OCI-LY1 (cell line): ENCODE data around the gene ANKRD53.
"Not testable (repeated sequence)": the region's sequence is repeated elsewhere in the genome, so short reads cannot be mapped to it uniquely, and the experiment has no call there.

Experiments used
- H2AFZ ChIP-seq: fragments of 200-600 bp; sonication (generic), shearing (Covaris generic); 2 replicates; pipeline ENCODE4 v1.6.0; 2014; ENCODE audit warnings: antibody characterized with exemption, mild to moderate bottlenecking, low read length
- H3F3A ChIP-seq: fragments of 200-600 bp; sonication (generic), shearing (Covaris generic); 2 replicates; pipeline ENCODE4 v1.6.0; 2014; ENCODE audit warnings: mild to moderate bottlenecking, antibody characterized with exemption, low read length, moderate library complexity; ENCODE audit not compliant: insufficient read depth
- H3K27ac ChIP-seq: fragments of 200-600 bp; sonication (generic); 2 replicates; pipeline ENCODE4 v1.5.1; 2014; ENCODE audit warnings: low read length, mixed run types, mild to moderate bottlenecking, low read depth; ENCODE audit not compliant: poor library complexity, severe bottlenecking
- H3K27me3 ChIP-seq: fragments of 200-600 bp; sonication (generic); 2 replicates; pipeline ENCODE4 v1.6.0; 2014; ENCODE audit warnings: antibody characterized with exemption, mild to moderate bottlenecking, low read length, moderate library complexity; ENCODE audit not compliant: insufficient read depth
- H3K36me3 ChIP-seq: fragments of 200-600 bp; sonication (generic); 2 replicates; pipeline ENCODE4 v1.6.1; 2014; ENCODE audit warnings: mild to moderate bottlenecking, antibody characterized with exemption, low read length, moderate library complexity, mixed read lengths; ENCODE audit not compliant: insufficient read depth
- H3K4me1 ChIP-seq: fragments of 200-600 bp; sonication (generic); 2 replicates; pipeline ENCODE4 v1.5.1; 2014; ENCODE audit warnings: mild to moderate bottlenecking, low read length, moderate library complexity; ENCODE audit not compliant: insufficient read depth, severe bottlenecking
- H3K4me2 ChIP-seq: fragments of 200-600 bp; sonication (generic), shearing (Covaris generic); 2 replicates; pipeline ENCODE4 v1.6.1; 2014; ENCODE audit warnings: low read length
- H3K4me3 ChIP-seq: fragments of 200-600 bp; sonication (generic); 2 replicates; pipeline ENCODE4 v1.5.1; 2014; ENCODE audit warnings: low read length, low read depth, mild to moderate bottlenecking, mixed read lengths; ENCODE audit not compliant: poor library complexity, severe bottlenecking
- H3K79me2 ChIP-seq: fragments of 200-600 bp; shearing (Covaris generic); 2 replicates; pipeline ENCODE4 v1.6.1; 2016; ENCODE audit warnings: mixed run types, low read length, mixed read lengths; ENCODE audit not compliant: insufficient read depth
- H3K9ac ChIP-seq: fragments of 200-600 bp; sonication (generic), shearing (Covaris generic); 2 replicates; pipeline ENCODE4 v1.6.1; 2014; ENCODE audit warnings: mild to moderate bottlenecking, low read length, mixed read lengths
- H3K9me2 ChIP-seq: fragments of 200-600 bp; sonication (generic), shearing (Covaris generic); 2 replicates; pipeline ENCODE4 v1.6.1; 2014; ENCODE audit warnings: low read depth, mild to moderate bottlenecking, low read length, mixed read lengths
- H3K9me3 ChIP-seq: fragments of 200-600 bp; shearing (Covaris generic); 2 replicates; pipeline ENCODE4 v1.6.1; 2014; ENCODE audit warnings: low read length, mixed read lengths
- H4K20me1 ChIP-seq: fragments of 200-600 bp; sonication (generic), shearing (Covaris generic); 2 replicates; pipeline ENCODE4 v1.6.0; 2016; ENCODE audit warnings: mild to moderate bottlenecking, low read length; ENCODE audit not compliant: insufficient read depth
- EZH2 ChIP-seq: fragments of 200-600 bp; sonication (generic), shearing (Covaris generic); IDR thresholded peaks from 2 replicates; pipeline ENCODE4 v1.8.0; 2017; ENCODE audit warnings: borderline replicate concordance, mixed run types, mild to moderate bottlenecking, antibody characterized with exemption, low read length, moderate library complexity, mixed read lengths
- TF ChIP-seq, protein P1 (sequence below): fragments of 200-600 bp; sonication (generic), shearing (Covaris generic); IDR thresholded peaks from 2 replicates; pipeline ENCODE4 v1.5.1; 2017; ENCODE audit warnings: mild to moderate bottlenecking, antibody characterized with exemption, low read length, moderate library complexity, mixed read lengths

Gene ANKRD53

DNA sequence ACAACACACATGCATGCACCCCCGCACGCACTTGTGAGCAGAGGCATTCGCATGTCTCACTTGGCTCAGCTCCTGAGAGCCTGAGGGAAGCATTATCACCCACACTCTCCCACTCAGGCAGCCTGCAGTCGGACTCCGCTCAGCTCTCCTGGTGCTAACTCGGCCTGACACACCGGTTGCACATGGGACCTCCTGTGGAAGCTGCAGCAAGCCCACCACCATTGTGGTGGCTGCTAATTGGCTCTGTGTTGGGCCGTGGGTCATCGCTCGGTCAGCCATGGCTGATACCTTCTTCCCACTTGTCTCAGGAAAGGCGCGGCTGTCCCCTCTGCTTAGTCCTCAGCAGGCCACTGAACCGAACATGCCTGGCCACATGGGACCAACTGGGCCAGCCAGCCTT is 29.9 kb downstream of the ANKRD53 start:
- H3K9ac ChIP-seq = no peak overlapping the region
- no peak overlapping the region for H2AFZ ChIP-seq
- no peaks in the 10 kb centered on the region for H3K9me3 ChIP-seq
- H3K9me2 ChIP-seq = no peaks in the 10 kb centered on the region
- no peaks in the 10 kb centered on the region for H3K4me1 ChIP-seq
- H3K36me3 ChIP-seq = no peaks in the 10 kb centered on the region
- no peak overlapping the region for H3K4me3 ChIP-seq
- no peak for TF ChIP-seq EZH2
- TF ChIP-seq, protein P1, sequence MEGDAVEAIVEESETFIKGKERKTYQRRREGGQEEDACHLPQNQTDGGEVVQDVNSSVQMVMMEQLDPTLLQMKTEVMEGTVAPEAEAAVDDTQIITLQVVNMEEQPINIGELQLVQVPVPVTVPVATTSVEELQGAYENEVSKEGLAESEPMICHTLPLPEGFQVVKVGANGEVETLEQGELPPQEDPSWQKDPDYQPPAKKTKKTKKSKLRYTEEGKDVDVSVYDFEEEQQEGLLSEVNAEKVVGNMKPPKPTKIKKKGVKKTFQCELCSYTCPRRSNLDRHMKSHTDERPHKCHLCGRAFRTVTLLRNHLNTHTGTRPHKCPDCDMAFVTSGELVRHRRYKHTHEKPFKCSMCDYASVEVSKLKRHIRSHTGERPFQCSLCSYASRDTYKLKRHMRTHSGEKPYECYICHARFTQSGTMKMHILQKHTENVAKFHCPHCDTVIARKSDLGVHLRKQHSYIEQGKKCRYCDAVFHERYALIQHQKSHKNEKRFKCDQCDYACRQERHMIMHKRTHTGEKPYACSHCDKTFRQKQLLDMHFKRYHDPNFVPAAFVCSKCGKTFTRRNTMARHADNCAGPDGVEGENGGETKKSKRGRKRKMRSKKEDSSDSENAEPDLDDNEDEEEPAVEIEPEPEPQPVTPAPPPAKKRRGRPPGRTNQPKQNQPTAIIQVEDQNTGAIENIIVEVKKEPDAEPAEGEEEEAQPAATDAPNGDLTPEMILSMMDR = no peak
- no peak overlapping the region for H3K4me2 ChIP-seq
- no peak overlapping the region for H3K27ac ChIP-seq
- H3F3A ChIP-seq = no peaks in the 10 kb centered on the region
- no peaks in the 10 kb centered on the region for H4K20me1 ChIP-seq
- no peaks in the 10 kb centered on the region for H3K79me2 ChIP-seq
- H3K27me3 ChIP-seq = no peaks in the 10 kb centered on the region

GRCh38 chr2:71011786-71012185 is 33.4 kb downstream of the ANKRD53 start:
- not testable (repeated sequence) for H3K79me2 ChIP-seq, H3K27me3 ChIP-seq, H4K20me1 ChIP-seq, H3K36me3 ChIP-seq, H3K4me3 ChIP-seq, H2AFZ ChIP-seq, H3K4me2 ChIP-seq, H3K4me1 ChIP-seq, H3K9me3 ChIP-seq, H3K9me2 ChIP-seq, H3F3A ChIP-seq, H3K9ac ChIP-seq, H3K27ac ChIP-seq

DNA sequence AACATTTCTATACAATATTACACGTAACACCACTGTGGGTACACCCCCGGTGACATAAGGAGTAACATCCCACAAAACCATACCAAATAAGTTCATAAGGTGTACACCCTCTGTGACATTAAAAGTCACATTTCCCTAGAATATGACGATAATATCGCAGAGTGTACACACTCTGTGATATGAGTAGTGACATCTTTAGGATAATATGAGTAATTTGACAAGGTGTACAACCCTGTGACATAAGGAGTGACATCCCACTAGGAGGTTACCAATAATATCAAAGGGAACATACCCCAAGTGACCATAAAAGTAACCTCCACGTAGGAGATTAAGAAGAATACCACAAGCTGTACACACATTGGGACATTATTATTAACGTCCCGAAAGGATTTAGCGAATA is 40.2 kb downstream of the ANKRD53 start:
- Histone ChIP-seq H3K9me3 (no peaks in the 10 kb centered on the region), H3K27me3 (no peaks in the 10 kb centered on the region), H4K20me1 (no peaks in the 10 kb centered on the region), H3K9ac (no peak overlapping the region), H3K36me3 (no peaks in the 10 kb centered on the region), H3K4me3 (no peak overlapping the region), H2AFZ (no peak overlapping the region), H3K4me2 (no peak overlapping the region), H3F3A (no peaks in the 10 kb centered on the region), H3K79me2 (no peaks in the 10 kb centered on the region), H3K27ac (no peak overlapping the region), H3K9me2 (no peaks in the 10 kb centered on the region), H3K4me1 (no peaks in the 10 kb centered on the region)
- no peak for TF ChIP-seq EZH2
- TF ChIP-seq, protein P1 = no peak

- H3K79me2 ChIP-seq, H3K4me2 ChIP-seq, H3K4me3 ChIP-seq, H2AFZ ChIP-seq, H4K20me1 ChIP-seq, H3K27me3 ChIP-seq, H3K36me3 ChIP-seq, H3K4me1 ChIP-seq, H3K27ac ChIP-seq, H3K9ac ChIP-seq, H3K9me2 ChIP-seq, H3K9me3 ChIP-seq, H3F3A ChIP-seq: not testable (repeated sequence)
Measured at GRCh38 chr2:71019989-71020388, 41.6 kb downstream of the ANKRD53 start.

DNA sequence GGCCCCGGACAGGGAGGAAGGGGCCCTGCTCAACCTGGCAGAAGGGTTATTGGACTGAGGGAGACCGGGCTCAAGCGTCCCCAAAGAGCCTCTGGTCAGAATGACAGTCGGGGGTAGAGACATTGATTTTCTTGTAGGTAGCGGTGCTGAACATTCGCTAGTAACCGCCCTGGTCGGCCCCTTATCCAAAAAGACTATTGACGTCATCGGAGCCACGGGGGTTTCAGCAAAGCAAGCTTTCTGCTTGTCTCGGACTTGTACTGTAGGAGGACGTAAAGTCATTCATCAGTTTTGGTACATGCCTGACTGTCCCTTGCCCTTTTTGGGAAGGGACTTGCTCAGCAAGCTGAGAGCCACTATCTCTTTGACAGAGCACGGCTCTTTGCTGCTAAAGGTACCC is 43.0 kb downstream of the ANKRD53 start:
- H3F3A ChIP-seq, H3K36me3 ChIP-seq, H4K20me1 ChIP-seq, H2AFZ ChIP-seq, H3K79me2 ChIP-seq, H3K9me3 ChIP-seq, H3K4me2 ChIP-seq, H3K27me3 ChIP-seq, H3K4me1 ChIP-seq, H3K27ac ChIP-seq, H3K9me2 ChIP-seq, H3K9ac ChIP-seq, H3K4me3 ChIP-seq: not testable (repeated sequence)
